Uterus (tissue), 2 donors: ENCODE data around the gene SLIT3.

Experiments
- CTCF ChIP-seq, 4 experiments: fragments of 200-600 bp in 2 of 4; fragments of 450-650 bp in 2 of 4; sonication (generic) in 2 of 4; IDR thresholded peaks; one replicate each; pipeline ENCODE4 v1.5.1; 2016 to 2019; ENCODE audit warnings: antibody characterized with exemption in 4 of 4, mild to moderate bottlenecking in 2 of 4, moderate library complexity in 1 of 4
- POLR2A ChIP-seq, 2 donors: fragments of 450-650 bp; IDR thresholded peaks; one replicate each; pipeline ENCODE4 v1.6.1; 2016; ENCODE audit warnings: antibody characterized with exemption in 2 of 2, mild to moderate bottlenecking in 1 of 2, moderate library complexity in 1 of 2

DNA sequence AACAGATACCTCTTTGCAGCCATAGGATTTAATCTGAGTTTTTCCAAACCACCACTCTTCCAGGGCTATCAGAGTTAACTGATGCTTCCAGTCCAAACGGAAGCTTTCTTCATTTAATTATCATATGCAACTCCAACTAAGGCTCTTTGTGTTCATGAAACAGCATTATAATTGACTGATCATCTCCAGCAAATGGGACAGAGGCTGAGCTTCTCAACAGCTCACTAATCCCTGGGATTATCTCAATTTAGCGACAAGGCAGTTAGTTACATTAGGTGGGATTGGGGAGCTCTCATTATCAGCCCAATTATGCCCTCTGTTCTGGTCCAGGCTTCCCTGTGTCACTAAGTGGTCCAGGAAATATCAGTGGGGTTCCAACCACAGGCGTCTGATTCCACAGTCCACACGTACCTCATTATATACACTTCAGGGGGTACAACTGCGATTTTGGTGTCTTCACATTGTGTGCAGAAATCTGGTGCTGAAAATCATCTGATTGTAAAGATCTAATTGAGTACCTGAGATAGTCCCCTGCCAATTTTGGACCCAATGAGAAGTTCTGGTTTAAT lies 408.2 kb downstream of the SLIT3 start:
- TF ChIP-seq POLR2A (IDR thresholded peaks at IDR 0.05) (no peak), CTCF (IDR thresholded peaks at IDR 0.05) (no peak)
